SK-N-DZ (cell line): ENCODE measurements around the gene ACSF2.
A peak's percentile ranks its signal among the peaks of the same experiment; 100 is the strongest.

Experiments
- DNase-seq: peaks from one replicate; pipeline ENCODE4 v3.0.0-alpha.2; 2015; ENCODE audit warnings: low spot score

ACSF2 gene

DNA sequence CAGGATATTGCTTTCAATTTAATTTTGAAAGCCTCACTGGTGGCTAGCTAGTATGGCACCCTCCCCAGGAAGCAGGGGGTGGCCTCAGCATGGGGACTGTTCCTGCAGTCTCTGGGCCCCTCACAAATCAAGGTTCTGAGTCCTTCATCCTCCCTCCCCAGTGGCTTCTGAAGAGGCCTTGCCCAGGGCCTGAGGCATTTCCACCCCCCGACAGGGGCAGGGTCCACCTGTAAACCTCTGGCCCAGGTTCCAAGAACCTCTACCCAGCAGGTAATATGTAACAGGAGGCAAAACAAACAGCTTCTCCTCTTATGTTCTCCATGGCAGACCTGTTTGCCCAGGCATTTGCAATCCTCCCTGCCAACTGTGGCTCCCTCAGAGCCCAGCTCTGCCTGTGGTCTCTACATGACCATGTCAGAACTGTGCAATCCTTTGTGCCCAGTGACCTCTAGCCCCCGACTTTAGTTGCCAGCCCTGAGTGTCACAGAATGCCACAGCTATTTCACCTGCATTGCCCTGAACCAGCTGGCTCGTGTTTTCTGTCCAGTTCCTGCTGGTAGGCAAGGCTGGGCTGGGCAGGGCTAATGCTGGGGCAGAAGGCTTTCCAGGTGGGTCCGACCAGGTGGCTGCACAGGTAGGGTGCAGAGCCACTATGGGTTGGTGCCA lies 14.3 kb downstream of the ACSF2 start:
- DNase-seq: no peak

DNA sequence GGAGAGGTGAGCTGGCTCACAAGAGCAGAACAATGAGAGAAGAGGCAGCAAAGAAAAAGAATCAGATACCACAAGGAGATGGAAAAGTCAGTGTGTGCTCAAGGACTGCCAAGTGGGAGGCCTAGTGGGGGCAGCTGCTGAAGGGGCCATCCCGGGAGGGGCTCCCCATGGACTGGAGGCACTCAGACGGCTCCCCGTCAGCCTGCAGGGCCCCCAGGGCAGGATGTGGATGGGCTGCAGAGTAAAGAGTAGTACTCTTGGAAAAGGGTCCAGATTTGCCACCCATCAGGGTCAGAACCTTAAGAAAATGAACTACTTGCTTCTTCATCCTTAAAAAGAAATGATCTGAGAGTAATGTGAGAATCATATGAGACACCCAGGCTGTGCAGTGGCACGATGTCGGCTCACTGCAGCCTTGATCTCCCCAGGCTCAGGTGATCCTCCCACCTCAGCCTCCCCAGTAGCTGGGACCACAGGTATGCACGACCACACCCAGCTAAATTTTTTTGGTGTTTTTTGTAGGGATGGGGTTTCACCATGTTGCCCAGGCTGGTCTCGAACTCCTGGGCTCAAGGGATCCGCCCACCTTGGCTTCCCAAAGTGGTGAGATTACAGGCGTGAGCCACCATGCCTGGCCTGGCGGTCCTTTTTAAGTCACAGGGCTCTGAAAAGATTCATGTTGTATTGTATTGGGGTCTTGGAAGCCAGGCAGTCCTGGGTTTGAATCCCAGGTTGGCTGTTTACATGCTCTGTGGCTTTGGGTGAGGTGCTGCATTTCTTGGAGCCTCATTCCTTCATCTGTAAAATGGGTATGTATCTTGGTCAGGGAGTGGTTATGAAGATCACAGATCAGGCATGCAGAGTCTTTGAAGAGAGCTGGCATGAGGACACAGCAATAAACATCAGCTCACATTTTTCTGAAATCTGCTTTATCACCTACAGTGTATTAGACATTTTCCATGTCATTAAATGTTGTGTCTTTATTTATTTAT lies 15.1 kb downstream of the ACSF2 start:
- no peak for DNase-seq

DNA sequence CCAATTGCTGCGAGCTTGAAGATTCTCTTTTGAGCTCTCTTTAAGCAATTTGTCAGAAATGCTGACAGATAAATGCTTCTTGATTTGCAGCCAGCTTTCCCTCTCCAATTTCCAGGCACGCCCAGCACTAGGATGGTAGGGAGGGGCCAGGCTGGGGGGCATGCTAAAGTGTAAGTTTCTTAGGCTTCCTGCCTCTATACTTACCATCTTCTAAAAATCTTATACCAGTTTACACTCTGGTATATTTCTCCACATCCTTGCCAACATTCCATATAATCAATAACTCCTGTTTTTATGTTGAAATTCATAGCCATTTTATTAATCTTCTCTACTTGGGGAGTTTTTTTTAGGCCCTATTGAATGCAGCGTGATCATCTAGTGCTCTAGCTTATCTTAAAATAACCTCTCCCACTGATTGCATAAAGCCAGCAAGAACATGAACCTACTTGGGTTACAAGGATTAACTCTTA lies 17.5 kb downstream of the ACSF2 start:
- DNase-seq: no peak

DNA sequence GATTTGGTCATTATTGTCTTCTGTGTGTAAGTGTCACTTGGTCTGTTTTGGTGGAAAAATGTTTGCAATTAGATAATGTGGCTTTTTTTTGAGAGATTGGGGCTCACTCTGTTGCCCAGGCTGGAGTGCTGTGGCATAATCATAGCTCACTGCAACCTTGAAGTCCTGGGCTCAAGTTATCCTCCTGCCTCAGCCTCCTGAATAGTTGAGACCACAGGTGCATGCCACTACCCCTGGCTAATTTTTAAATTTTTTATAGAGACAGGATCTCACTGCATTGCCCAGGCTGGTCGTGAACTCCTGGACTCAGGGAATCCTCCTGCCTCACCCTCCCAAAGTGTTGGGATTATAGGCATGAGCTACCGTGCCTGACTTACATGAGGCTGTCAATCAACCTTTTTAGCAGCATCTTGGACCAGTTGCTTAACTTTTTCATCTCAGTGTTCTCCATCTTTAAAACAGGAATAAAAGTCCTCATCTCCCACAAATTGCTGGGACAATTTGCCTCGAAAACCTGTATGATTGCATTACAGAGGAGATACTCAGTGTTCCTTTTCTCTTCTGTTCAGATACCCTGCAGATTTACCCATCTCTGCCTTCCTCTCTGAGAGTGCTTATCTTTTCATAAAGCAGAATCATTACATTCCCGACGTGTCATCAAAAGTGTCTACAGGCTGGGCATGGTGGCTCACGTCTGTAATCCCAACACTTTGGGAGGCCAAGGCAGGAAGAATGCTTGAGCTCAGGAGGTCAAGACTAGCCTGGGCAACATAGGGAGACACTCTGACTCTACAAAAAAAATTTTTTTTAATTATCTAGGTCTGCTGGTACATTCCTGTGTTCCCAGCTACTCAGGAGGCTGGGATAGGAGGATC lies 19.1 kb downstream of the ACSF2 start:
- DNase-seq: no peak

DNA sequence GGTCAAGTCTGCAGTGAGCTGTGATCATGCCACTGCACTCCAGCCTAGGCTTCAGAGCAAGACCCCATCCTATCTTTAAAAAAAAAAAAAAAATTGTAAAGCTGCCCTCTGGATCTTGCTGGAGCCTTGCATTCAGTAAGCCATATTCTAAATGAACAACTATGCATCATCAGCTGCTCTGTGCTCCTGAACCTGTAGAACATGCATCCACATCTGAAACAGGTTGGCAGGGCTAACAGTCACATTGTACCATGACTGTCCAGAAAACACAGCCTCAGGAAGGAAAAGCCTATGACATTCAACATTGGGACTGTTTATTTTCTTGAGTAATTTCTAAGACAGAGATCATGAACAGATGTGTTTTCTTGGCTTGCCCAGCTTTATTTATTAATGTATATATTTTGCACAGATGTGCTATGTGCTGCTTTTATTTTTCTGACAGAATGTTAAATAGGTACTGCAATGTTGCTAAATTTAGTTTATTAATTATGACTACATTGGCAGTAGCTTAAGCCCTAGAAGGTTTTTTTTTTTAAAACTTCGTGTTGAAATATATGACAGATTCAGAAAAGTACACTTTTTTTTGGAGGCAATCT lies 19.8 kb downstream of the ACSF2 start:
- DNase-seq: no peak

DNA sequence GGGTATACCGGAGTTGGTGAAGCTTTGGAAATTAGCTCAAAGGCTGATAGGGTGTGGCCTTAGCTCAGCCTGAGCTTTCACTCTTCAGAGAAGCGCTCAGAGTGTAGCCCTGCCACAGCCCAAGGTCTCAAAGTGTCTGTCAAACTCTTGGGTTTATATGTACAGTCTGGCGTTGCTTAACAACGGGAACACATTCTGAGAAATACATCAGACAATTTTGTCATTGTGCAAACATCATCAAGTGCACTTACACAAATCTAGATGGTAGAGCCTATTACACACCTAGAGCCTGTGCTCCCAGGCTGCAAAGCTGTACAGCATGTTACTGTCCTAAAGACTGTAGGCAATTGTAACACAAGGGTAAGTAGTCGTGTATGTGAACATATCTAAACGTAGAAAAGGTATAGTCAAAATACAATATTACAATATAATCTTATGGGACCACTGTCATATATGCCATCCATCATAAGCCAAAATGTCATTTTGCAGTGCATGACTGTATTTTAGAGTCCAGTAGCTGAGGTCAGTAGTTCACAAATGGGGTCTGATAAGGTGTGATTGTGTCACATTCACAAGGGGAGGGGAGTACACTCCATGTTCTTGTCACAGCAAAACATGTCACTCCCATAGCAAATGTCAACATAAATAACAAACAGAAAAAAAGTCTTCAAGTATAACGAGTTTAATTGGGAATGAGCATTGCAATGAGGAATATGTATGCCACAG lies 22.0 kb downstream of the ACSF2 start:
- DNase-seq: no peak

DNA sequence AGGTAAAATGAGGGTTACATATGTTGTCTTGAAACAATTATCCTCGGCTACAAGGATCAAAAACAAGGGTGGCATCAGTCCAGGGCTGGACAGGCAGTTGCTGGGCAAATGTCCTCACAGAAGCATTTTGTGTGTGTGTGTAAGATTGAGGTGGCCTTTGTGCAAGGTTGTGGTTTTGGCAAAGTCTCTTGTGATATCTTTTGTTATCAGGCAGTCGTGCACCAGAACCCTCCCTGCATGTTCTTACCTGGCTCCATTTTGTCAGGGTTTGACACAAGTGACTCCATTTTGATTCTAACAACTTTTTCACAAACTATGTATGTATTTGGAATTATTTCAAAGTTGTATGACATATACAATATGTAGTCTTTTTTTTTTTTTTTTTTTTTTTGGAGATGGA lies 22.6 kb downstream of the ACSF2 start:
- DNase-seq: no peak

DNA sequence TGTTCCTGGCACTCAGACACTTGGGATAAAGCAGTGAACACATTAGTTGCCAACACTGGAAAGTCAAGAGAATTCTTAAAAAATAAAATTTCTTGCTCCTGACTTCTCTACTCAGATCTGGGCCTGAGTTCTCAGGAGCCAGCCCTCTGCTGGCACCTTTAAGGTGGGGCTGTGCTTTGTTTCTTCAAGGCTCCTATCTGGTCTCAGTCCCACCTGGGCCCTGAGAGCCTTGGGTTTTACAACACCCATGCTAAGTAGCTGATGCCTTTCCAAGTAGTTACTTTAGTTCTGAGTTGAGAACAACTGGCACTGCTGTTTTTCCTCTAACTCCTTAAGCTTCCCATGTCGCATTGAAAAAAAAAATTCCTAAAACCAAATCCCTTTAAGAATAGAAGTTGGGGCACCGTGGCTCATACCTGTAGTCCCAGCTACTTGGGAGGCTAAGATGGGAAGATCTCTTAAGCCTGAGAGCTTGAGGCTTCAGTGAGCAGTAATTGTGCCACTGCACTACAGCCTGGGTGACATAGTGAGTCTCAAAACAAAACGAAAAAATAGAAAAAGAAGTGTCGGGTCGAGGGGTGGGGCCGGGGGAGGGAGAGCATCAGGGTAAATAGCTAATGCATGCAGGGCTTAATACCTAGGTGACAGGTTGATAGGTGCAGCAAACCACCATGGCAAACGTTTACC lies 26.1 kb downstream of the ACSF2 start:
- no peak for DNase-seq

DNA sequence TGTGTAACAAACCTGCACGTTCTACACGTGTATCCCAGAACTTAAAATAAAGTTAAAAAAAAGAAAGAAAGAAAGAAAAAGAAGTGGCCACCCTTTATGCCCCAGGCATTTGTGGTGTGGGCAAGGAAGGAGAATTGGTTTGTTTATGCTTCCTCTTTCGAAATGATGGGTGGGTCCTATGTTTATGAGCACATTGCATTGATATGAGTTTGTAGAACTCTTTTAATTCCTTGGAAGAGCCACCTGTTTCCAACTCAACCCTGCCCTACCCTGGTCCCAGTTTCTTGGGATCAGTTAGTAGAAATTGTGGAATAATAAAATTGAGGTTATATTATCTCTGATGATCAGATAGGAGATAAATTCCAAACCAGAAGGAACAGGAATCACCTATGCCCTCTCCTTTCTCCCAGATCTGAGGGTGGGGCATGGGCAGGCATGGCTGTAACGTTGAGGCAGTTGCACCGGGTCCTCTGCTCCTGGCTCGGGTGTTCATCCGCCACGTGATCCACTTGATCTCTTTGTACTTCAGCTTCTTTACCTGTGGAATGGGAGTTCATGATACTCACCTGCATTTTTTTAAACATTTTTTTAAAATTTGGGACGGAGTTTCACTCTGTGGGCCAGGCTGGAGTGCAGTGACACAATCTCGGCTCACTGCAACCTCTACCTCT lies 26.7 kb downstream of the ACSF2 start:
- no peak for DNase-seq

DNA sequence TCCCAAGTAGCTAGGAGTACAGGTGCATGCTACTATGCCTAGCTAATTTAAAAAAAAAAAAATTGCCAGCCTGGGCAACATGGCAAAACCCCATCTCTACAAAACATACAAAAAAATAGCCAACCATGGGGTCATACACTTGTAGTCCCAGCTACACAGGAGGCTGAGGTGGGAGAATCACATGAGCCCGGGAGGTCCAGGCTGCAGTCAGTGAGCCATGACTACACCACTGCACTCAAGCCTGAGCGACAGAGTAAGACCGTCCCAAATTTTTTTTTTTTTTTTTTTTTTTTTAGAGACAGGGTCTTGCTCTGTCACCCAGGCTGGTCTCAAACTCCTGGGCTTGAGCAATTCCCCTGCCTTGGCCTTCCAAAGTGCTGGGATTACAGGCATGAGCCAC lies 27.9 kb downstream of the ACSF2 start:
- DNase-seq: no peak

DNA sequence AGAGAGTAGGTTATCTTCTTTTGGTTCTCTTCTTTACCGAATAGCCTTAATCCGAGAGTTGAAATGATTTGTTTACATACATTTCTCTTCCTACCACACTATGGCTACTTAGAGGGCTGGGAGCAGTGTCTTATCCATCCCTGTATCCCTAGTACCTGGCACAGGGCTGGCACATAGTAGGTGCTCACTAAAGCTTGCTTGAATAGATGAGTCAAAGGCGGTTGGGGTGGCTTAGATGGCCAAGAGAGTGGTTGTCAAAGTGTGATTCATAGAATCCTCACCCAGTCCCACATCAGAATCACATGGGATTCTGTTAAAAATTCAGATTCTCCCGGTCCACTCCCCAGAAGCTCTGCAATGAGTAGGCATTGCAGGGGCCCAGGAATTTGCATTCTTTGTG lies 31.6 kb downstream of the ACSF2 start:
- DNase-seq: no peak

DNA sequence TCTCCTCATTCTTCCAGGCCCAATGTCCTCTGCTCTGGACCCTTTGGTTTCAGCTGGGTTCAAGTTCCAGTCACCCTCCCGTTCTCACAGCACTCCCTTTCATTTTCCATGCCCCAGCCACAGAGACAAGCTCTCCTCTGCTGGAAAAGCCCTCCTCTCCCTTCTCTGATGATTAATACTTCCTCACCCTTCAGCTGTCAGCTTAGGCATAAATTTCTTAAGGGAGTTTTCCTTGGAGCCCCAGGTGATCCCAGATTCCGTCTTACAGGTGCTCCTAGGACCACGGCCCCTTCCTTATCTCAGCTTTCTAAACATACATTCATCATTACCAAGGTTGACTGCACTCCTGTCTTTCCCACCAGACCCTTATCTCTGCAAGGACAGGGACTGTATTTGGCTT lies 32.3 kb downstream of the ACSF2 start:
- DNase-seq: no peak

DNA sequence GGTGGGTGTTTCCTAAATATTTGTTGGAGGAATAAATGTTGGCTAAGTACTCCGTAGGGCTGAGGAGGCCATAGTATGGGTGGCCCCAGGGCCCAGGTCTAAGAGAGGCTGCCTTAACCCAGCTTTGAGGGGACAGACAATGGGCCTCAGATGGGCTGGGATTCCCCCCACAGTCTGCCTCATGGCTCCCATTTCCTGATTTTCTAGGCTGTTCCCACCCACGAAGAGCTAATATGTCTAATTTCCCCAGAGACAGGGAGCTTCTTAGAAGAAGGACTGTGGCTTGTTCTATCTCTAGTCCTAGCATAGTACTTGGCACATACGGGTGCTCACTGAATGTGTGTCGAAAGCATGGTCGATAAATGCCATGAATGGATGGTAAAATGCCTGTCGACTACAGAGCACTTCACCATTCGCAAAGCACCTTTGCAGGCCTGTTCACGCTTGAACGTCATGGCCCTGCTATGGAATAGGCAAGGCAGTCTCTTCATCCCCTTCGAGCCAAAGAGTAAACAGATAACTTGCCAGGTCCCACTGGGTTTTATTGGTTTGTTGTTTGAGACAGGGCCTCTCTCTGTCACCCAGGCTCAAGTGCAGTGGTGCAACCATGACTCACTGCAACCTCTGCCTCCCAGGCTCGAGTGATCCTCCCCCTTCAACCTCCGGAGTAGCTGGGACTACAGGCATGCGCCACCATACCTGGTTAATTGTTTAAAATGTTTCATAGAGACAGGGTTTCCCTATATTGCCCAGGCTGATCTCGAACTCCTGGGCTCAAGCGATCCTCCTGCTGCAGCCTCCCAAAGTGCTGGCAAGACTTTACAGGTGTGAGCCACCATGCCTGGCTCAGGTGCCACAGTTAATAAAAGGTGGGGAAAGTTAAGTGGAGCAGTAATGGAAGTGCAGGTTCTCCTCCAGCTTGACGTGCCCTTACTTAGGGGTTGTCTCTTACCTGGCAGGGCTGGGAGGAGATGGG lies 33.0 kb downstream of the ACSF2 start:
- no peak for DNase-seq

DNA sequence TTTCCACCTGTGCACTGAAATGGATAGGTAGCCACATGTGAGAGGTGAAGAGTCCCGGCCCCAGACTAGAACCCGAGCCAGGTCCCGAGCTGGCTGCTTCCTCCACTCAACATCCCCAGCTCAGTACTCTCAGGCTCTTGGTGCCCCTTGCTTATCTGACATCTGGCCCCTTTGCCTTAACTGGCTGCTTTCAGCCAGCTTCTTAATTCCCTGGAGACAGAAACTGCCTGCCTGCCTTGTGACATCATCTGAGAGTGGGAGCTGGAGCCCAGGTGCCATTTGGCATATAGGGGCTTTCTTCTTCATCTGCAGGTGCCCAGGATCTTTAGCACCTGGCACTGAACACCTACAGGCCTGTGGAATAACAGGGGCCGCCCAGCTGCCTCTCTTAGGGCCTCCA lies 33.7 kb downstream of the ACSF2 start:
- peak; percentile 81 for DNase-seq

DNA sequence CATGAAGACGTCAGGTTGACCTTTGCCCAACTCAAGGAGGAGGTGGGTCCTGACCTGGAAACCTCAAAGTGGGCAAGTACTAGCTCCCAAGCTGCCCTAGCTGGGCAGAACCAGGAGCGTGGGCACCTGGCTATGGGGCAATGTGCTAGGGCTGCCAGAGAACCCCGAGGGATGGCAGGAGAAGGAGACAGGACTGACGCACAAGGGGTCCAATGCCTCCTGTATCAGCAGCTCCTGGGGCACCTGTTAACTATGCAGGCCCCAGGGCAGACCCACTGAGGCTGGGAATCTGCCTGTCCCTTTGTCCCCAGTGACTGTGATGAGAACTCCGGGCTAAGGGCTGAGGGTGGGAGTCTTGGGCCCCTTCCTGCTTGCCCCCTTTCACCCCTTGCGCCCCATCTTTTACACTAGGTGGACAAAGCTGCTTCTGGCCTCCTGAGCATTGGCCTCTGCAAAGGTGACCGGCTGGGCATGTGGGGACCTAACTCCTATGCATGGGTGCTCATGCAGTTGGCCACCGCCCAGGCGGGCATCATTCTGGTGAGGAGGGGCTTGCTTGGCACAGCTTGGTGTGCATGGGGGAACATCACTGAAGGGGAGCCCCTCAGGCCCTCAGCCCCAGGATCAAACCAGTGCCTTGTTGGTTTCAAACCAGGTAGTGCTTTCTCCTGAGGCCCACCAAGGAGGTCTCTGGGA lies 35.0 kb downstream of the ACSF2 start:
- DNase-seq: no peak

DNA sequence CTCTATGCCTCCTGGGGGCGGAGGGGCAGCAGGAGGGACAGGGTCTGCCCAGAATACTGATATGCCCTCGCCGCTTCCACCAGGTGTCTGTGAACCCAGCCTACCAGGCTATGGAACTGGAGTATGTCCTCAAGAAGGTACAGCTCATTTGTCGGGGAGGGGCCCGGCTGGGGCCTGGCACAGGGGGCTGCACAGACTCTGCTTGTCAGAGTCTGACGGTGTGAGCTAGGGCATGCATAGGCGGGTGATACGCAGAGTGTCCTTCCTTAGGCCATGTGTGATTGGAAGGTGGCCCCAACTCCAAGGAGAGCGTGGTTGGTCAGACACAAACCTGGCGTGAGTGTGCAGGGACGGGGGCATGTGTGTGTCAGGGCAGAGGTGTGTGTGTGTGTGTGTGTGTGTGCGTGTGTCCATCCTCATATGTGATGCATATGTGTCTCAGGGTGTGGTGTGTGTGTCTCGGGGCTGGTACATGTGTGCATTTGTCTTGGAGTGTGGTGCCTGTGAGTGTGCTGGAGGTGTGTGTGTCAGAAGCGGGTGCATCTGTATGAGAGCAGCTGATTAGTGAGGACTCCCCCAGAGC lies 35.6 kb downstream of the ACSF2 start:
- no peak for DNase-seq

DNA sequence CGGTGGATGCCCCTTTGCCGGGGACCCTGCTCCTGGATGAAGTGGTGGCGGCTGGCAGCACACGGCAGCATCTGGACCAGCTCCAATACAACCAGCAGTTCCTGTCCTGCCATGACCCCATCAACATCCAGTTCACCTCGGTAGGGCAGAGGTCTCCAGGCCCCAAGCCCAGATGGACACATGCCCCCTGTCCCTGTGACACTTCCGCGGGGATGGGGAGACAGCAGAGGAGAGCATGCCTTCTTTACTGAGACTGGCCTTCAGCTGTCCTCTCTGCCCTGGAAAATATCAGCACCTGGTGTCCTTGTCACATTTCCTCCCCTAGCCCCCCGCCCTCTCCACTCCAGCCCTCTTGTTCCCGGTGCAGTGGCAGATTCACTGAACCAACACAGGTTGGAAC lies 36.4 kb downstream of the ACSF2 start:
- peak; percentile 44 for DNase-seq
